Thymus (tissue), 11 donors: ENCODE measurements around the gene STAT2. TPM values are rescaled to one million over a fixed set of nuclear protein-coding genes. Genes with fewer than 3 reads are reported as not detected.

Experiments
- DNase-seq, 9 donors: peaks; one replicate each; pipeline ENCODE4 v3.0.0-alpha.2; 2013; ENCODE audit warnings: low spot score in 9 of 9, low read depth in 6 of 9, missing footprints in 1 of 9
- H3K27ac ChIP-seq, 2 donors: one replicate each; pipeline ENCODE4 v1.5.1; 2013; ENCODE audit warnings: control low read depth in 1 of 2, low read depth in 1 of 2, low read length in 1 of 2, mild to moderate bottlenecking in 1 of 2, moderate library complexity in 1 of 2
- H3K27me3 ChIP-seq, 2 donors: one replicate each; pipeline ENCODE4 v1.5.1; 2013; ENCODE audit warnings: low read length in 1 of 2; ENCODE audit not compliant: control insufficient read depth in 2 of 2, insufficient read depth in 1 of 2
- H3K36me3 ChIP-seq, 2 donors: one replicate each; pipeline ENCODE4 v1.5.1; 2013; ENCODE audit warnings: low read length in 1 of 2, mild to moderate bottlenecking in 1 of 2, moderate library complexity in 1 of 2; ENCODE audit not compliant: control insufficient read depth in 2 of 2, insufficient read depth in 2 of 2
- H3K4me1 ChIP-seq, 2 donors: one replicate each; pipeline ENCODE4 v1.5.1; 2013; ENCODE audit warnings: low read length in 2 of 2; ENCODE audit not compliant: control insufficient read depth in 2 of 2, insufficient read depth in 2 of 2
- H3K4me3 ChIP-seq, 2 donors: one replicate each; pipeline ENCODE4 v1.5.1; 2013; ENCODE audit warnings: low read length in 2 of 2, control low read depth in 1 of 2, mild to moderate bottlenecking in 1 of 2
- H3K9me3 ChIP-seq, 2 donors: one replicate each; pipeline ENCODE4 v1.5.1; 2013; ENCODE audit warnings: low read length in 1 of 2, mild to moderate bottlenecking in 1 of 2; ENCODE audit not compliant: control insufficient read depth in 2 of 2, insufficient read depth in 1 of 2
- WGBS: extraction: QIAGEN DNeasy Blood & Tissue Kit; methylation state at CpG from one replicate; pipeline ENCODE4 v1.1.7; 2013; 5-methylcytosine and 5-hydroxymethylcytosine counted together
- polyA plus RNA-seq: library from polyadenylated mRNA; stranded (reverse); fragments of 200-250 nt; gene quantifications from one replicate; pipeline ENCODE4 v1.2.3, GENCODE V29; 2013
- total RNA-seq: library from RNA; stranded (reverse); fragments of 120-200 nt; gene quantifications from one replicate; pipeline ENCODE4 v1.2.4, GENCODE V29; 2013
- donor health status: healthy.

STAT2 gene
- total and polyA plus RNA-seq, 2 donors = 73.3 to 102 TPM

GRCh38 chr12:56304872-56305590 is 54.9 kb downstream of the STAT2 start:
- 96% methylated on average over 8 of the region's 8 CpGs for WGBS

DNA sequence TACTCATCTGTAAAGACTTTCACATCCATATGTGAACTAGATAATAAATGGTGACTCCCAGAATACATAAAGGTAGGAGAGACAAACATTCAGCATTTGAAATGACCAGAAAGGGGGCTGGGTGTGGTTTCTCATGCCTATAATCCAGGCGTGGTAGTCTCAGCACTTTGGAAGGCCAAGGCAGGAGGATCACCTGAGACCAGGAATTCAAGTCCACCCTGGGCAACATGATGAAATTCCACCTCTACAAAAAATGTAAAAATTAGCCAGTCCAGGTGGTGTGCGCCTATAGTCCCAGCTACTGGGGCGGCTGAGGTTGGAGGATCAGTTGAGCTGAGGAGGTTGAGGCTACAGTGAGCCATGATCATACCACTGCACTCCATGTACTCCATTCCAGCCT is 55.6 kb downstream of the STAT2 start:
- Histone ChIP-seq H3K4me3 (no peak overlapping the region), H3K27me3 (no peaks in the 10 kb centered on the region), H3K9me3 (no peaks in the 10 kb centered on the region), H3K27ac (no peak overlapping the region), H3K4me1 (peaks cover 4 to 18% of the 10 kb centered on the region in 2 donors), H3K36me3 (peaks cover 10 to 36% of the 10 kb centered on the region in 2 donors)
- over 99% methylated on average over 3 of the region's 3 CpGs for WGBS
- no peak for DNase-seq

More at GRCh38 chr12:56304872-56305590, 54.9 kb downstream of the STAT2 start:
- H3K4me1 ChIP-seq = peaks cover 4 to 13% of the 10 kb centered on the region in 2 donors
- H3K27me3 ChIP-seq = no peaks in the 10 kb centered on the region
- H3K4me3 ChIP-seq = no peak overlapping the region
- peaks cover 14 to 42% of the 10 kb centered on the region in 2 donors for H3K36me3 ChIP-seq
- DNase-seq = no peak
- H3K9me3 ChIP-seq = no peaks in the 10 kb centered on the region
- no peak overlapping the region for H3K27ac ChIP-seq

GRCh38 chr12:56300644-56301464 is 59.1 kb downstream of the STAT2 start:
- Histone ChIP-seq H3K27me3 (no peaks in the 10 kb centered on the region), H3K4me3 (peak overlapping the region; percentile 87 to 89), H3K9me3 (no peaks in the 10 kb centered on the region), H3K27ac (peak overlapping the region; percentile 83 to 89), H3K4me1 (peaks cover 13 to 34% of the 10 kb centered on the region in 2 donors), H3K36me3 (peaks cover 11 to 27% of the 10 kb centered on the region in 2 donors)
- WGBS = 67% methylated on average over 21 of the region's 21 CpGs
- no peak for DNase-seq

GRCh38 chr12:56299853-56300643 is 59.9 kb downstream of the STAT2 start, which contains the start of gene CS:
TSS of gene CS (minus strand) at chr12:56300330. CDS start at chr12:56300201, 129 bp downstream.
- WGBS = under 1% methylated on average over 63 of the region's 63 CpGs
- peak within 1 kb of the TSS; percentile 89 to 93 for H3K27ac ChIP-seq
- peak within 1 kb of the TSS; percentile 87 to 89 for H3K4me3 ChIP-seq
- peak; percentile 78 to 97 (median 90) for DNase-seq
- H3K4me1 ChIP-seq = peaks cover 13 to 34% of the 10 kb centered on the region in 2 donors
- no peaks in the 10 kb centered on the region for H3K27me3 ChIP-seq
- no peaks in the 10 kb centered on the region for H3K9me3 ChIP-seq
- H3K36me3 ChIP-seq = peaks cover 7 to 19% of the 10 kb centered on the region in 2 donors

GRCh38 chr12:56299308-56299852 is 60.5 kb downstream of the STAT2 start:
- WGBS = under 1% methylated on average over 10 of the region's 10 CpGs
- Histone ChIP-seq H3K4me3 (peak overlapping the region; percentile 87 to 89), H3K9me3 (no peaks in the 10 kb centered on the region), H3K27ac (peak overlapping the region; percentile 89 to 93), H3K4me1 (peaks cover 13 to 34% of the 10 kb centered on the region in 2 donors), H3K27me3 (no peaks in the 10 kb centered on the region), H3K36me3 (peaks cover 7 to 22% of the 10 kb centered on the region in 2 donors)
- DNase-seq = peak in 2 of 9 donors; percentile 17 to 49

DNA sequence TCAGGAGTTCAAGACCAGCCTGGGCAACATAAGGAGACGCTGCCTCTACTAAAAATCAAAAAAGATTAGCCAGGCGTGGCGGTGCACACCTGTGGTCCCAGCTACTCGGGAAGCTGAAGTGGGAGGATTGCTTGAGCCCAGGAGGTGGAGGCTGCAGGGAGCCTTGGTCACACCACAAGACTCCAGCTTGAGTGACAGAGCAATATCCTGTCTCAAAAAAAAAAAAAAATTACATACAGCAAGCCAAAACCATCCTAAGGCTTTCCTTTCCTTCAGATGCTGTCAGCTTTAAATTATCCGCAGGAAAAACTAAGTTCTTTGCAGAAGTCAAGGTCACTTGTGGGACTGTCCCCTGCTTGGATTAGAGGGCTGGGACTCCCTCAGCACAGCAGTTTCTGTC is 61.1 kb downstream of the STAT2 start:
- H3K27me3 ChIP-seq = no peaks in the 10 kb centered on the region
- H3K4me1 ChIP-seq = peaks cover 13 to 34% of the 10 kb centered on the region in 2 donors
- H3K27ac ChIP-seq = peak overlapping the region in 1 of 2 donors; percentile 89
- peak overlapping the region; percentile 87 to 89 for H3K4me3 ChIP-seq
- no peaks in the 10 kb centered on the region for H3K9me3 ChIP-seq
- H3K36me3 ChIP-seq = peaks cover 7 to 21% of the 10 kb centered on the region in 2 donors
- DNase-seq = peak in 1 of 9 donors; percentile 13
- 85% methylated on average over 5 of the region's 5 CpGs for WGBS

DNA sequence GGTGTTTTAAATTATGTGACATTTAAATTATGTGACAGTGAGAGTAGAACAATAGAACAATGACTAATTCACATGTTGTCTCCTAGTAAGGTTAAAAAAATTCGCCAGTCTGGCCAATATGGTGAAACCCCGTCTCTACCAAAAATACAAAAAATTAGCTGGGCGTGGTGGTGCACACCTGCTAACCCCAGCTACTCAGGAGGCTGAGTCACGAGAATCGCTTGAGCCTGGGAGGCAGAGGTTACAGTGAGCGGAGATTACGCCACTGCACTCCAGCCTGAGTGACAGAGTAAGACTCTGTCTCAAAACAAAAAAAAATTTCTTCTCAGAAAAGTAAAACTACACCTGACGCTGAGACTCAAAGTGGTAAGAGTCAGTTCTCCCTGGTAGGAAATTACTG is 62.5 kb downstream of the STAT2 start:
- no peaks in the 10 kb centered on the region for H3K9me3 ChIP-seq
- DNase-seq = no peak
- no peak overlapping the region for H3K4me3 ChIP-seq
- no peaks in the 10 kb centered on the region for H3K27me3 ChIP-seq
- 98% methylated on average over 8 of the region's 8 CpGs for WGBS
- H3K27ac ChIP-seq = no peak overlapping the region
- peaks cover 13 to 34% of the 10 kb centered on the region in 2 donors for H3K4me1 ChIP-seq
- peaks cover 7 to 24% of the 10 kb centered on the region in 2 donors for H3K36me3 ChIP-seq

DNA sequence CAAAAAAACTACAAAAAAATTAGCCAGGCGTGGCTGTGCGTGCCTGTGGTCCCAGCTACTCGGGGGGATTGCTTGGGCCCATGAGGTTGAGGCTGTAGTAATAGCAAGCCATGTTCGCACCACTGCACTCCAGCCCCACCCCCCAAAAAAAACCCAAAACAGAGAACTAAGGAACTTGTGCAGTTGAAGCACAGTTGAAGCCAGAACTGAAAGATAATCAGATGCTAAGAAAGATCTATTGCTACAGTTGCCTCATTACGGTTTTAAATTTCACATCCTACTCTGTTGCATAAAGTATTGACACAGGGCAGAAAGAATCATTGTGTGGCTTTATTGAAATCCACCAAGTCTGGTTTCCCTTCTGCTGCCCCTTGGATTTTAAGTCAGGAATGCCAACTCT is 63.6 kb downstream of the STAT2 start:
- Histone ChIP-seq H3K4me1 (peaks cover 13 to 34% of the 10 kb centered on the region in 2 donors), H3K27me3 (no peaks in the 10 kb centered on the region), H3K4me3 (no peak overlapping the region), H3K27ac (no peak overlapping the region), H3K36me3 (peaks cover 7 to 28% of the 10 kb centered on the region in 2 donors), H3K9me3 (no peaks in the 10 kb centered on the region)
- no peak for DNase-seq
- WGBS = 96% methylated on average over 5 of the region's 5 CpGs
